ENCODE results near the gene ANAPC2. TPM values are rescaled to one million over a fixed set of nuclear protein-coding genes. Genes with fewer than 3 reads are reported as not detected.

ANAPC2 gene
- polyA plus RNA-seq, 2 of the 4 experiments (the other 2 are of a cell fraction) = 17.5 to 40.7 TPM

GRCh38 chr9:137235424-137236237 is 47.3 kb upstream of the ANAPC2 start:
- TF ChIP-seq NPAS2 (CRISPR knock-in tag; IDR thresholded peaks at IDR 0.05; ENCODE audit: borderline replicate concordance) (no peak), EP300 (IDR thresholded peaks at IDR 0.05) (no peak), HOXB13 (CRISPR knock-in tag; IDR thresholded peaks at IDR 0.05; ENCODE audit: low read depth) (no peak), GATA3 (IDR thresholded peaks at IDR 0.05; ENCODE audit: borderline replicate concordance) (no peak), EHMT2 (IDR thresholded peaks at IDR 0.05; ENCODE audit: low read depth) (no peak), PBX3 (IDR thresholded peaks at IDR 0.05) (no peak), ZNF302 (CRISPR knock-in tag; IDR thresholded peaks at IDR 0.05) (no peak), RCOR1 (IDR thresholded peaks at IDR 0.05; ENCODE audit: low read depth, low read length) (no peak), RFX5 (IDR thresholded peaks at IDR 0.05) (no peak), KDM1A (IDR thresholded peaks at IDR 0.05; ENCODE audit: low read depth) (no peak), TP53 (CRISPR knock-in tag; IDR thresholded peaks at IDR 0.05) (no peak), ESRRA (IDR thresholded peaks at IDR 0.05; ENCODE audit: borderline replicate concordance, low read length) (no peak)
- TF ChIP-seq, protein P1, sequence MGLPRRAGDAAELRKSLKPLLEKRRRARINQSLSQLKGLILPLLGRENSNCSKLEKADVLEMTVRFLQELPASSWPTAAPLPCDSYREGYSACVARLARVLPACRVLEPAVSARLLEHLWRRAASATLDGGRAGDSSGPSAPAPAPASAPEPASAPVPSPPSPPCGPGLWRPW (IDR thresholded peaks at IDR 0.05) = no peak
- H3K27ac ChIP-seq = 0 out of 6 replicates have a peak overlapping the region, but pooled peaks of 1 of the 2 experiments have one; percentile 33
- H3K9me3 ChIP-seq = no peaks in the 10 kb centered on the region
- H3K4me2 ChIP-seq = no peak overlapping the region
- 68% methylated on average over 21 of the region's 35 CpGs for WGBS (ENCODE audit: missing lambda C conversion rate)
- FAIRE-seq = no peak
- peaks cover 38% of the 10 kb centered on the region for H3K4me1 ChIP-seq
- ChIA-PET CTCF (interaction anchor here (0.6 to 13.1 kb wide), 39 partner anchors 9 to 430 kb away, joined by 3 to 236 read pairs (median 5); partner anchors contain the start of genes ANAPC2, CYSRT1, DPP7 and NELFB), POLR2A (interaction anchor here (0.6 to 1.8 kb wide), 2 partner anchors 46 to 105 kb away, joined by 4 to 5 read pairs; no protein-coding TSS in a partner anchor)
- DNase-seq (ENCODE audit: low read depth in 1 of 2, low spot score in 1 of 2) = no peak
- peak in 1 of 2 experiments; percentile 6; a peak in 1 of 6 replicates for ATAC-seq
- no peak overlapping the region for H3K4me3 ChIP-seq

GRCh38 chr9:137234758-137235423 is 46.5 kb upstream of the ANAPC2 start:
- no peak for ATAC-seq
- H3K9me3 ChIP-seq = no peaks in the 10 kb centered on the region
- H3K4me1 ChIP-seq = peaks cover 45% of the 10 kb centered on the region
- ChIA-PET CTCF (interaction anchor here (0.6 to 8.6 kb wide), 9 partner anchors 11 to 188 kb away, joined by 3 to 71 read pairs (median 5); partner anchors contain the start of genes CYSRT1 and SSNA1), POLR2A (no interaction called here)
- TF ChIP-seq SMC3 (IDR thresholded peaks at IDR 0.05) (no peak), HEYL (CRISPR knock-in tag; IDR thresholded peaks at IDR 0.05) (no peak), CHD4 (IDR thresholded peaks at IDR 0.05; ENCODE audit: borderline replicate concordance) (no peak), ESRRA (IDR thresholded peaks at IDR 0.05; ENCODE audit: borderline replicate concordance, low read length) (no peak), GATA3 (IDR thresholded peaks at IDR 0.05; ENCODE audit: borderline replicate concordance) (no peak), TFCP2L1 (CRISPR knock-in tag; IDR thresholded peaks at IDR 0.05) (no peak), NFE2L2 (conservative IDR thresholded peaks at IDR 0.05; ENCODE audit: low read length) (no peak)
- TF ChIP-seq, protein P2, sequence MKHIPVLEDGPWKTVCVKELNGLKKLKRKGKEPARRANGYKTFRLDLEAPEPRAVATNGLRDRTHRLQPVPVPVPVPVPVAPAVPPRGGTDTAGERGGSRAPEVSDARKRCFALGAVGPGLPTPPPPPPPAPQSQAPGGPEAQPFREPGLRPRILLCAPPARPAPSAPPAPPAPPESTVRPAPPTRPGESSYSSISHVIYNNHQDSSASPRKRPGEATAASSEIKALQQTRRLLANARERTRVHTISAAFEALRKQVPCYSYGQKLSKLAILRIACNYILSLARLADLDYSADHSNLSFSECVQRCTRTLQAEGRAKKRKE (CRISPR knock-in tag; IDR thresholded peaks at IDR 0.05; ENCODE audit: low read depth) = no peak
- no peak for DNase-seq (ENCODE audit: low read depth in 1 of 2, low spot score in 1 of 2)
- WGBS (ENCODE audit: missing lambda C conversion rate) = 89% methylated on average over 17 of the region's 18 CpGs
- no peak for FAIRE-seq
- no peak overlapping the region for H3K4me3 ChIP-seq
- no peak overlapping the region for H3K4me2 ChIP-seq
- H3K27ac ChIP-seq = no peak overlapping the region
